Measurements from ENCODE around the gene STXBP6.

DNA sequence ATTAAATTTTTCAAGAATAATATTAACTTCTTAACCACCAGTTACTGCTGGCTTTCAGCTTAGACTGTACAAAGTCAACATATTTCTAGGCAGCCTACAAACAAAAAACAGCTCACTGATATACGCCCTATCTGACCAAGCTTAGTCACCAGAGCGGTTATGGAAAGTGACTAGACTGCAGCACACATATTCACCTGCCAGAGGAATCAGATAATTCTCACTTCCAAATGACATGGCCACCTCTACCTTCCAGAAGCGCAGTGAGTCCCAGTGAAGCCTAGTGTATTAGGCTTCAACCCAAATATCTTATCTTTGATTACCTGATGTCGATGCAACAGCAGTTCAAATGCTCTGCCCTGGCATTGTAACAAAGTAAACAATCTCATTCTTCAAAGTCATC lies 8.5 kb downstream of the STXBP6 start:
- TF ChIP-seq, protein P1, sequence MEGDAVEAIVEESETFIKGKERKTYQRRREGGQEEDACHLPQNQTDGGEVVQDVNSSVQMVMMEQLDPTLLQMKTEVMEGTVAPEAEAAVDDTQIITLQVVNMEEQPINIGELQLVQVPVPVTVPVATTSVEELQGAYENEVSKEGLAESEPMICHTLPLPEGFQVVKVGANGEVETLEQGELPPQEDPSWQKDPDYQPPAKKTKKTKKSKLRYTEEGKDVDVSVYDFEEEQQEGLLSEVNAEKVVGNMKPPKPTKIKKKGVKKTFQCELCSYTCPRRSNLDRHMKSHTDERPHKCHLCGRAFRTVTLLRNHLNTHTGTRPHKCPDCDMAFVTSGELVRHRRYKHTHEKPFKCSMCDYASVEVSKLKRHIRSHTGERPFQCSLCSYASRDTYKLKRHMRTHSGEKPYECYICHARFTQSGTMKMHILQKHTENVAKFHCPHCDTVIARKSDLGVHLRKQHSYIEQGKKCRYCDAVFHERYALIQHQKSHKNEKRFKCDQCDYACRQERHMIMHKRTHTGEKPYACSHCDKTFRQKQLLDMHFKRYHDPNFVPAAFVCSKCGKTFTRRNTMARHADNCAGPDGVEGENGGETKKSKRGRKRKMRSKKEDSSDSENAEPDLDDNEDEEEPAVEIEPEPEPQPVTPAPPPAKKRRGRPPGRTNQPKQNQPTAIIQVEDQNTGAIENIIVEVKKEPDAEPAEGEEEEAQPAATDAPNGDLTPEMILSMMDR (IDR thresholded peaks at IDR 0.05) = no peak
- TF ChIP-seq POLR2A (IDR thresholded peaks at IDR 0.05) = no peak

All from suprapubic skin (tissue), 3 donors.